Calu3 (cell line): ENCODE measurements around the gene PDLIM1. TPM values are rescaled to one million over a fixed set of nuclear protein-coding genes. Genes with fewer than 3 reads are reported as not detected.

Source experiments
- BruUV-seq: library from RNA; stranded (reverse); fragments of 400-500 nt; replicated peaks from 2 replicates; lab custom pipeline; 2021; lab: Mats Ljungman, UMichigan
- CTCF ChIA-PET: fragments of 300-600 bp; sonication (Branson Sonifier 250); formaldehyde crosslinking; loops from one replicate; lab custom pipeline; 2022; ENCODE audit warnings: antibody characterized with exemption; lab: Charles Lee
- DNase-seq: peaks from one replicate; pipeline ENCODE4 v3.0.0; 2022
- H3K27ac Mint-ChIP-seq: one replicate; pipeline ENCODE4 v1.8.0; 2022; ENCODE audit warnings: mixed read lengths; ENCODE audit not compliant: unreplicated experiment
- H3K27me3 Mint-ChIP-seq: one replicate; pipeline ENCODE4 v1.8.0; 2022; ENCODE audit warnings: mixed read lengths; ENCODE audit not compliant: unreplicated experiment
- H3K36me3 Mint-ChIP-seq: one replicate; pipeline ENCODE4 v1.8.0; 2022; ENCODE audit warnings: mild to moderate bottlenecking, moderate library complexity, mixed read lengths; ENCODE audit not compliant: insufficient read depth, unreplicated experiment
- H3K4me1 Mint-ChIP-seq: one replicate; pipeline ENCODE4 v1.8.0; 2022; ENCODE audit warnings: mild to moderate bottlenecking, low read depth, mixed read lengths; ENCODE audit not compliant: unreplicated experiment
- H3K4me3 Mint-ChIP-seq: one replicate; pipeline ENCODE4 v1.8.0; 2022; ENCODE audit warnings: mild to moderate bottlenecking, low read depth, moderate library complexity, mixed read lengths; ENCODE audit not compliant: unreplicated experiment
- H3K9me3 Mint-ChIP-seq: one replicate; pipeline ENCODE4 v1.8.0; 2022; ENCODE audit warnings: low read depth, mixed read lengths; ENCODE audit not compliant: unreplicated experiment
- intact Hi-C: fragments of 100-400 bp; cut with micrococcal nuclease; formaldehyde crosslinking; loops from one replicate; pipeline ENCODE4 v1.10.0; 2022; ENCODE audit not compliant: unreplicated experiment
- total RNA-seq: library from RNA; stranded (reverse); gene quantifications from 2 replicates; pipeline ENCODE4 v1.2.3, GENCODE V29; 2022
- TF ChIP-seq, protein P1 (sequence below): fragments of 200-600 bp; IDR thresholded peaks from one replicate; pipeline ENCODE4 v1.8.0; 2022; ENCODE audit warnings: antibody characterized with exemption; ENCODE audit not compliant: unreplicated experiment

The PDLIM1 gene
- total RNA-seq, 1 experiment from 2014 or later = 49.7 TPM

DNA sequence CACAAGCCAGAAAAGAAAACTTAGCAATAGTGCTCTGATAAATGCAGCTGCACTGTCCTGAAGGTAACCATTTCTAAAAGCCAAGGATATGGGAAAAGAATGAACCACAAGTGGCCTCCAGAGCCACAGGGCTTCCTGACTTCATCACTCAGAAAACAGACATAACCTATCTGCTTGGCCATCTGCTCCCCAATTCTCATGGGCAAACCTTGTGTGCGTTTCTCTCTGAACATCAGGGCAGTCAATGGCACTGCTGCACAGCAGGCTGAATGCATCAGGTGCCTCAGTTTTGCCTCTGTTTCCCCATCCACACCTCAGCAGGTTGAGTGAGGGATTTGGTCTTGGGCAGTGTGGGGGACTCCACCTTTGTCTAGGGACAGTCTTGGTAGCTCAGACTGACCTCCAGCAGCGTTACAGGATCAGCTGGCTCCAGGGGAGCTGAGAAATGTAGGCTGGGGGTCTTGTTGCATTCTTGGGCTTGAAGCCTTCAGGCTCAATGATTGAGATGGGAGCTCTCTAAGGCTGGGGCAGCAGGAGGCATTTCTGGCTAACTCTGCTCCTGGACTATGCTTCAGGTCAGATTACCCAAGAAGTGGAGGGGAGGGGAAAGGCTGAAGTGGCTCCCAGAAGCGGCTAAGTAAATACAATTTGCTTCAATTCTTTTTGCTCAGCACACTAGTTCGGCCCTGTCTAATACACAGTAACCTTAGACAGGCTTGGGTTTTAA lies 23.6 kb upstream of the PDLIM1 start:
- CTCF ChIA-PET = no interaction called here

DNA sequence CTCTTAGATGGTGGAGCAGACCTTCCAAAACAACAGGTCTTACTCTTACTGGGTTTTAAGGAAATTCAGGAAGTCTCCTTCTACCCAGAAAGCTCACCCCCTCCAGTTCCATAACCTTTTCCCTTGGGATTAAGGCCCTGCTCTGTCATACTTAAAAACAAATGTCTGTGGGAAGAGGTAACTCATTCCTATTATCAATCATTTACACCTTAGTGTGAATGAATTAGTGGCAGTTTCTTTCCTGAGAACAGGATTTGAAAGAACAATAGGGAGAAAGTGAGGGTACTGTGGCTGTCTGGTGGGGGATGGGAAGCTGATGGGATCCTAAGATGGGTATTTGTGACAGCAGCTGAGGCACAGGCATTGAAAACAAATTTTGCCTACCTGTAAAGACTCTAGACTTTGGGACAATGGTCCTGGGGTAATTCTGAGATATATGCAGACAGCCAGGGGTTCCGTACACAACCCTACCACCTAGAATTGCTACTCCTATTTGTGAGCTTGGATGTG lies 22.2 kb upstream of the PDLIM1 start:
- no peak for DNase-seq
- no TSS peak for BruUV-seq
- Mint-ChIP-seq H3K27me3 (peaks cover 10% of the 10 kb centered on the region), H3K27ac (no peak overlapping the region), H3K4me1 (peaks cover 26% of the 10 kb centered on the region), H3K9me3 (no peaks in the 10 kb centered on the region), H3K4me3 (no peak overlapping the region), H3K36me3 (peaks cover 6% of the 10 kb centered on the region)
- CTCF ChIA-PET = no interaction called here
- TF ChIP-seq, protein P1, sequence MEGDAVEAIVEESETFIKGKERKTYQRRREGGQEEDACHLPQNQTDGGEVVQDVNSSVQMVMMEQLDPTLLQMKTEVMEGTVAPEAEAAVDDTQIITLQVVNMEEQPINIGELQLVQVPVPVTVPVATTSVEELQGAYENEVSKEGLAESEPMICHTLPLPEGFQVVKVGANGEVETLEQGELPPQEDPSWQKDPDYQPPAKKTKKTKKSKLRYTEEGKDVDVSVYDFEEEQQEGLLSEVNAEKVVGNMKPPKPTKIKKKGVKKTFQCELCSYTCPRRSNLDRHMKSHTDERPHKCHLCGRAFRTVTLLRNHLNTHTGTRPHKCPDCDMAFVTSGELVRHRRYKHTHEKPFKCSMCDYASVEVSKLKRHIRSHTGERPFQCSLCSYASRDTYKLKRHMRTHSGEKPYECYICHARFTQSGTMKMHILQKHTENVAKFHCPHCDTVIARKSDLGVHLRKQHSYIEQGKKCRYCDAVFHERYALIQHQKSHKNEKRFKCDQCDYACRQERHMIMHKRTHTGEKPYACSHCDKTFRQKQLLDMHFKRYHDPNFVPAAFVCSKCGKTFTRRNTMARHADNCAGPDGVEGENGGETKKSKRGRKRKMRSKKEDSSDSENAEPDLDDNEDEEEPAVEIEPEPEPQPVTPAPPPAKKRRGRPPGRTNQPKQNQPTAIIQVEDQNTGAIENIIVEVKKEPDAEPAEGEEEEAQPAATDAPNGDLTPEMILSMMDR = no peak
- intact Hi-C loops = no loop called here

More for the DNA sequence above, 23.6 kb upstream of the PDLIM1 start:
- H3K4me1 Mint-ChIP-seq = peaks cover 13% of the 10 kb centered on the region
- TF ChIP-seq, protein P1 = no peak
- BruUV-seq = no TSS peak
- no peak overlapping the region for H3K4me3 Mint-ChIP-seq
- no peaks in the 10 kb centered on the region for H3K36me3 Mint-ChIP-seq
- intact Hi-C loops = no loop called here
- H3K27me3 Mint-ChIP-seq = peaks cover 10% of the 10 kb centered on the region
- no peak overlapping the region for H3K27ac Mint-ChIP-seq
- no peak for DNase-seq
- H3K9me3 Mint-ChIP-seq = no peaks in the 10 kb centered on the region

DNA sequence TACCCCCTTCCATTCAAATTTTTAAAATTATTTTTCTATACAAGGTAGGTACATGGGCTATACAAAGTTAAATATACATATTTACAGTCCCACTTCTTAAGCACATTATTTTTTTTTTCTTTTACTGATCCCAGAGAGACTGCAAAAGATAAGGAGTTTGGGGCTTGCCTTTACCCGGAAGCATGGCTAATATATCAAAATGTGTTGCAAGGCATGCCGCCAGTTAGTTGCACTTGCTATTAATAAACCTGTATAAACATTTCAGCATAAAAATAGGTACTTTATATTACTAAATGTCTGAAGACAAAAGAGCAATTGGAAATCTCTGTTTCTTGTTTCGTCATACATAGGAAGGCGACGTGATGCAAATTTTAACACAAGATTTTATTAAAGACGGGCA lies 21.5 kb upstream of the PDLIM1 start:
- Mint-ChIP-seq H3K27ac (no peak overlapping the region), H3K9me3 (no peaks in the 10 kb centered on the region), H3K27me3 (peaks cover 10% of the 10 kb centered on the region), H3K4me1 (peaks cover 26% of the 10 kb centered on the region), H3K36me3 (peaks cover 6% of the 10 kb centered on the region), H3K4me3 (no peak overlapping the region)
- BruUV-seq = no TSS peak
- DNase-seq = no peak
- intact Hi-C loops = no loop called here
- TF ChIP-seq, protein P1 = no peak
- CTCF ChIA-PET = no interaction called here

DNA sequence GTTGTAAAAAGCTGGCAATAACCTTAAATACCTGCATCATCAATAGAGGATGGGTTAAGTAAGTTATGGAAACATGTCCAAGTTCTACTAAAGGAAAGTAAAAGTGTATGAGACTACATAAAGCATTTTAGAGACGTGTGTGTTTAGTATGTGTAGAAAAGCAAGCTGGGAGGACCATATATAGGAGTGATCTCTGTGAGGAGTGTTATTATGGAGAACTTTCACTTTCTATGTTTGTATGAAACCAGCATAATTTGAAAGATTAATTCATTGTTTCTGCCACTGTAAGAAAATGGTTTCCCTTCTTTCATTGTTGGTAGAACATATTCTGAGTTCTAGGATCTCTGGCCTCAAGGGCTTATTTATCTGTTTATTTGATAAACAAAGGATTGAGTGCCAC lies 19.2 kb upstream of the PDLIM1 start:
- Mint-ChIP-seq H3K27me3 (peaks cover 10% of the 10 kb centered on the region), H3K9me3 (no peaks in the 10 kb centered on the region), H3K36me3 (peaks cover 6% of the 10 kb centered on the region), H3K27ac (no peak overlapping the region), H3K4me1 (peaks cover 35% of the 10 kb centered on the region), H3K4me3 (no peak overlapping the region)
- BruUV-seq = no TSS peak
- intact Hi-C loops = loop anchor here (5.0 kb wide), 2 partner anchors 37 to 63 kb away; no protein-coding TSS in a partner anchor
- TF ChIP-seq, protein P1 = no peak
- no peak for DNase-seq
- CTCF ChIA-PET = no interaction called here
